ENCODE results near the gene CDK2AP2.
"Not testable (repeated sequence)": the region's sequence is repeated elsewhere in the genome, so short reads cannot be mapped to it uniquely, and the experiment has no call there.

- not testable (repeated sequence) for TF ChIP-seq FOXK2 (IDR thresholded peaks at IDR 0.05); SP1 (IDR thresholded peaks at IDR 0.05); BHLHE40 (IDR thresholded peaks at IDR 0.05; ENCODE audit: borderline replicate concordance); PKNOX1 (IDR thresholded peaks at IDR 0.05); ARNT (IDR thresholded peaks at IDR 0.05)
These were observed 30.5 kb downstream of the CDK2AP2 start for GRCh38 chr11:67477344-67478050.

All from HEK293T (cell line).